AG04449 (cell line): ENCODE data around the gene GNG7.
"Not testable (repeated sequence)": the region's sequence is repeated elsewhere in the genome, so short reads cannot be mapped to it uniquely, and the experiment has no call there.

Experiments used
- CTCF ChIA-PET: fragments of 350-600 bp; formaldehyde crosslinking; extraction: SDS; loops from one replicate; lab custom pipeline; 2021; ENCODE audit warnings: antibody characterized with exemption; lab: Yijun Ruan, JAX
- POLR2A ChIA-PET: fragments of 400-600, 350-600 bp; formaldehyde crosslinking; extraction: SDS; loops from one replicate; lab custom pipeline; 2020; ENCODE audit warnings: antibody characterized with exemption, inconsistent platforms; lab: Yijun Ruan, JAX
- DNase-seq: peaks from one replicate; pipeline ENCODE4 v3.0.0-alpha.2; 2010; ENCODE audit warnings: low read depth, low spot score
- H3K4me3 ChIP-seq: 2 replicates; pipeline ENCODE4 v1.5.1; 2011; ENCODE audit warnings: low read depth, mild to moderate bottlenecking, control low read depth, low read length
- TF ChIP-seq, protein P1 (sequence below): IDR thresholded peaks from one replicate; pipeline ENCODE4 v1.5.1; 2011; ENCODE audit warnings: mild to moderate bottlenecking, moderate library complexity, low read length, control low read depth, inconsistent platforms; ENCODE audit not compliant: insufficient read depth; ENCODE audit errors: missing control alignments

GNG7 gene

DNA sequence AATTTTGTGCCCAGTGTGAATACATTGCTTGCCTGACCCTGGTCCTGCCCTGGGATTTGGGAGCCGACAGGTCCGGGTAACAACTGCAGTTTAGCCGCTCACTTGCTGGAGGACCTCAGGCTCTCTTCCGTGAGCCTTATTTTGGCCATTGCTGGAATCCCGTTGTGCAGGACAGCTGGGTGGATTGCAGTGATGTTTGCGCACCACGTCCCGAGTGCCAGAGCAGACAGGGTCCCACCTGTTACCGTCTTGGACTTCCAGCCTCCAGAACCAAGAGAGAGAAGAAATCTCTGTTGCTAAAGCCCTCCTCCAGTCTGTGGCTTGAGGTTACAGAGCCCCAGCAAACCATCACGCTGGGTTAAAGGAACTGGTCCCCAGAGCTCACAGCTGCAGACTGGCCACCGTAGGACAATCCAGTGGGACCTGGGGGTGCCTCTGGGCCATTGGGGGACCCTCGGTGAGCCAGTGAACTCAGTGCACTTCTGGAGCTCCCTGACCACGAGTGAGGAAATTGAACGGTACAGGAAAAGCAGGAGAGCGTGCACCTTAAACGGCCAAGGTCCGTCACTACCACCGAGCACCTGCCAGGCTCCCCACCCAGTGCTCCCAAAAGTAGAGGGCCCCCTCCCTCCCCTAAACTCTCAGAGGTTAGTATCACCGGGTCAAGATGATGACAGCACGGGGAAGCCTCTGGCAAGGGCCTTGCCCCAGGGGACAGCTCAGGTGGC is 92.9 kb downstream of the GNG7 start:
- ChIA-PET POLR2A (interaction anchor here (7.1 kb wide), 1 partner anchor 133 kb away, joined by 191 read pairs; the partner anchor contains the start of gene GADD45B), CTCF (interaction anchor here (1.0 to 8.8 kb wide), 8 partner anchors 9 to 183 kb away, joined by 3 to 232 read pairs (median 45); partner anchors contain the start of genes GADD45B, LMNB2 and TIMM13)
- DNase-seq: no peak
- H3K4me3 ChIP-seq: no peak overlapping the region
- TF ChIP-seq, protein P1, sequence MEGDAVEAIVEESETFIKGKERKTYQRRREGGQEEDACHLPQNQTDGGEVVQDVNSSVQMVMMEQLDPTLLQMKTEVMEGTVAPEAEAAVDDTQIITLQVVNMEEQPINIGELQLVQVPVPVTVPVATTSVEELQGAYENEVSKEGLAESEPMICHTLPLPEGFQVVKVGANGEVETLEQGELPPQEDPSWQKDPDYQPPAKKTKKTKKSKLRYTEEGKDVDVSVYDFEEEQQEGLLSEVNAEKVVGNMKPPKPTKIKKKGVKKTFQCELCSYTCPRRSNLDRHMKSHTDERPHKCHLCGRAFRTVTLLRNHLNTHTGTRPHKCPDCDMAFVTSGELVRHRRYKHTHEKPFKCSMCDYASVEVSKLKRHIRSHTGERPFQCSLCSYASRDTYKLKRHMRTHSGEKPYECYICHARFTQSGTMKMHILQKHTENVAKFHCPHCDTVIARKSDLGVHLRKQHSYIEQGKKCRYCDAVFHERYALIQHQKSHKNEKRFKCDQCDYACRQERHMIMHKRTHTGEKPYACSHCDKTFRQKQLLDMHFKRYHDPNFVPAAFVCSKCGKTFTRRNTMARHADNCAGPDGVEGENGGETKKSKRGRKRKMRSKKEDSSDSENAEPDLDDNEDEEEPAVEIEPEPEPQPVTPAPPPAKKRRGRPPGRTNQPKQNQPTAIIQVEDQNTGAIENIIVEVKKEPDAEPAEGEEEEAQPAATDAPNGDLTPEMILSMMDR: no peak

- not testable (repeated sequence) for DNase-seq, H3K4me3 ChIP-seq
- POLR2A ChIA-PET: interaction anchor here (7.1 kb wide), 1 partner anchor 132 kb away, joined by 191 read pairs; the partner anchor contains the start of gene GADD45B
- CTCF ChIA-PET: interaction anchor here (1.0 to 8.8 kb wide), 2 partner anchors 9 to 142 kb away, joined by 3 to 232 read pairs; no protein-coding TSS in a partner anchor
Observed at GRCh38 chr19:2609034-2609388, 93.5 kb downstream of the GNG7 start.

GRCh38 chr19:2608602-2608922 is 93.9 kb downstream of the GNG7 start:
- CTCF ChIA-PET: interaction anchor here (0.8 to 8.8 kb wide), 3 partner anchors 9 to 141 kb away, joined by 3 to 232 read pairs (median 3); partner anchors contain the start of gene GADD45B
- no peak overlapping the region for H3K4me3 ChIP-seq
- POLR2A ChIA-PET: interaction anchor here (7.1 kb wide), 1 partner anchor 132 kb away, joined by 191 read pairs; the partner anchor contains the start of gene GADD45B

DNA sequence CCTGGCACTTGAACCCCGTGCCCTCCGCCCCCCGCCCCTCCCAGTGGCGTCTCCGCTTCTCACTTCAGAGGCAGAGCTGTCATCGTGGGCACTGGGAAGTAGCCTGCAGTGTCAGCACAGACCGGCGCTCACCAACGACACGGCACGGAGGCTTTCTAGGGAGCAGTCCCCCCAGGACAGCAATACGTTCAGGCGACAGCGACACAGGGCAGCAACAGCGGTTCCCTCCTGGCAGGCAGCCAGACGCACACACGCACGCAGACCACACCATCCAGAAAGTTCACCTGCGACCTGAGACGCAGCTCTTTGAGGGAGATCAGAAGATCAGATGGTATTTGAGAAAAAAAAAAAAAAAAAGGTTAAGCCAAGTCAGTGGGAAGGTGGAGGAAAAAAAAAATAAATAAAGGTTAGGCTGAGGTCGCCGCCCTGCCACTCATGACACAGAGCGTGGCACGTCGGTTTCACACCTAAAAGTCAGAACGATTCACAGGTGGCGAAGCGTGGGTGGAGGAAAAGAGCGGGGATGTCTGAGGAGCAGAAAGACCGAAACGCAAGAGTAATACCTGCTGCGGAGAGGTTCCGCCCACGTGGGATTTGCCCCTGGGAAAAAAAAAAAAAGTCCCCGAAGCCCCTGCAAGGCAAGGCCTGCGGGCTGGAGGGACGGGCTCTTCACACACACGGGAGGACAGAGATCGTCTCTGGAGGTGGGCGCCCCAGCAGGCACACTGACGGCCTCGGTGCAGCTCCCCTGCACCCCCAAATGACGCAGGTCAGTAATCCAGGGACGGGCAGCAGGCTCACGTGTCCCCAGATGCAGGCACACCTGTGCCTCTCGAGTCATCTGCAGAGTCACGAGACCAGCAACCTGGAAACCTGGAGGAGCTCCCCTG is 94.5 kb downstream of the GNG7 start:
- no peak overlapping the region for H3K4me3 ChIP-seq
- POLR2A ChIA-PET: interaction anchor here (7.1 kb wide), 1 partner anchor 131 kb away, joined by 191 read pairs; the partner anchor contains the start of gene GADD45B
- CTCF ChIA-PET: interaction anchor here (0.8 to 1.2 kb wide), 5 partner anchors 8 to 134 kb away, joined by 3 read pairs; partner anchors contain the start of gene GADD45B
- DNase-seq: no peak
- TF ChIP-seq, protein P1: no peak

More at GRCh38 chr19:2608602-2608922, 93.9 kb downstream of the GNG7 start:
- no peak for DNase-seq
- TF ChIP-seq, protein P1: no peak

- ChIA-PET POLR2A (interaction anchor here (7.1 kb wide), 1 partner anchor 130 kb away, joined by 191 read pairs; the partner anchor contains the start of gene GADD45B), CTCF (interaction anchor here (0.9 to 1.2 kb wide), 2 partner anchors 30 to 133 kb away, joined by 3 read pairs; no protein-coding TSS in a partner anchor)
- H3K4me3 ChIP-seq, DNase-seq: not testable (repeated sequence)
Observed at GRCh38 chr19:2606774-2607173, 95.7 kb downstream of the GNG7 start.

DNA sequence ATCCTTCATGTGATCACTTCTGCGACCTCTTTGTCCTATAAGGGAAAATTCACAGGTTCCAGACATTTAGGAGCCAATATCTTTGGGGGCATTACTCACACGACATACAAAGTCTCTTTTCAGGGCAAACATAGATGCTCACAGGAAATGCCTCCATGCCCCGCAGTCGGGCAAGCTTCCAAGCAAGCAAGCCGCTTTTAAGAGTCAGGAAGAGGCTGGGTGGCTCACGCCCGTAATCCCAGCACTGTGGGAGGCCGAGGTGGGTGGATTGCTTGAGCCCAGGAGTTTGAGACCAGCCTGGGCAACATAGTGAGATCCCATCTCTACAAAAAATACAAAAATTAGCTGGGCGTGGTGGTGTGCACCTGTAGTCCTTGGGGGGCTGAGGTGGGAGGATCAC is 96.6 kb downstream of the GNG7 start:
- ChIA-PET POLR2A (interaction anchor here (7.1 kb wide), 1 partner anchor 129 kb away, joined by 191 read pairs; the partner anchor contains the start of gene GADD45B), CTCF (interaction anchor here (1.3 kb wide), 1 partner anchor 132 kb away, joined by 6 read pairs; no protein-coding TSS in a partner anchor)
- DNase-seq, H3K4me3 ChIP-seq: not testable (repeated sequence)

GRCh38 chr19:2604747-2605329 is 97.7 kb downstream of the GNG7 start:
- TF ChIP-seq, protein P1: no peak
- ChIA-PET POLR2A (interaction anchor here (6.5 kb wide), 1 partner anchor 128 kb away, joined by 164 read pairs; the partner anchor contains the start of gene GADD45B), CTCF (interaction anchor here (1.3 to 5.6 kb wide), 2 partner anchors 10 to 131 kb away, joined by 6 to 31 read pairs; no protein-coding TSS in a partner anchor)
- DNase-seq: no peak
- H3K4me3 ChIP-seq: no peak overlapping the region
